ENCODE results near the gene FAM114A1. TPM values are rescaled to one million over a fixed set of nuclear protein-coding genes. Genes with fewer than 3 reads are reported as not detected.

FAM114A1 gene
- total RNA-seq, 6 experiments from 2014 or later: 161 to 210 (median 187) TPM

DNA sequence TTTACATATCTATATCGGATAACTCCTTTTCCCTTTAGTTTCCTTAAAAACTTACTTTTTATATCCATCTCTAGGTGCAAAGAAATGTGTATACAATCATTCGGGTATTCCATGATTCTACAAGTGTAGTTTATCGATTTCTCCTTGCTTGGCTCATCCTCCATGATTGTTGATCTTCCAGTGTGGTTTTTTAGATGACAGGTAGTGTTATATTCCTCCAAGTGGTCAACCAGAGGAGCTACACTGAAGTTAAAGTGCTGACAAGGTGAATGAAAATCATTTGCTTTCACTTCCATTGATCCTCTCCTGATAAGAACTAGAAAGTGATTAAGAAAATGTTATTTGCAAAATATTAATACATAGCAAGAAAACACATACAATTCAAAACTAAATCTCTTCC is 126.1 kb downstream of the FAM114A1 start:
- peak; percentile 49 for TF ChIP-seq CTCF (IDR thresholded peaks at IDR 0.05)
- no peak overlapping the region for H3K4me3 Mint-ChIP-seq
- H3K27me3 Mint-ChIP-seq (ENCODE audit: insufficient read depth): no peaks in the 10 kb centered on the region; the same call in 1 of the 2 replicates
- no peaks in the 10 kb centered on the region for H3K36me3 Mint-ChIP-seq (ENCODE audit: low read depth)
- no peaks in the 10 kb centered on the region for H3K9me3 Mint-ChIP-seq
- no peak overlapping the region for H3K27ac Mint-ChIP-seq
- peaks cover 17% of the 10 kb centered on the region for H3K4me1 Mint-ChIP-seq (ENCODE audit: low read depth)
- DNase-seq: no peak

DNA sequence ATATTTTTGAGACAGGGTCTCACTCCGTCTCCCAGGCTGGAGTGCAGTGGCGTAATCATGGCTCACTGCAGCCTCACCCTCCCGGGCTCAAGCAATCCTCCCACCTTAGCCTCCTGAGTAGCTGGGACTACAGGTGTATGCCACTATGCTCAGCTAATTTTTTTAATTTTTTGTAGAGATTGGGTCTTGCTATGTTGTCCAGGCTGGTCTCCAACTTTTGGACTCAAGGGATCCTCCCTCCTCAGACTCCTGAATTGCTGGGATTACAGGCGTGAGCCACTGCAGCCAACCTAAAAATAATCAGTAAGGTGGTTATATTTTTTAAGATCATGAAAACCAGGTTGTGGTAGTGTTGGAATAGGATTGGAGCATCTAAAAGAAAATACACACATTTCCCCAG is 126.5 kb downstream of the FAM114A1 start:
- Mint-ChIP-seq H3K27me3 (ENCODE audit: insufficient read depth) (no peaks in the 10 kb centered on the region; the same call in none of the 2 replicates), H3K4me3 (no peak overlapping the region), H3K36me3 (ENCODE audit: low read depth) (no peaks in the 10 kb centered on the region), H3K9me3 (no peaks in the 10 kb centered on the region), H3K4me1 (ENCODE audit: low read depth) (peaks cover 14% of the 10 kb centered on the region), H3K27ac (no peak overlapping the region)
- TF ChIP-seq CTCF (IDR thresholded peaks at IDR 0.05): no peak
- DNase-seq: no peak

Small RNA genes lying within 50 kb of the gene (microRNA-seq; reads per million reads assigned to microRNA genes)
- 2,723 reads per million, percentile 83 among the genes with 10 or more reads in this experiment for gene MIR574

Other genes starting within 250 kb of the FAM114A1 start
- gene KLF3, start 203.6 kb upstream of the FAM114A1 start, total RNA-seq (2021; fragmentation: NEBNext Ultra II Directional; extraction: Animal tissue kit (Norgen Biotek cat#: 25700)): 10 to 100 TPM; 10.7 to 17.1 (median 14.0) TPM
- not detected for gene TLR10, start 84.8 kb upstream of the FAM114A1 start, total RNA-seq (2021; fragmentation: NEBNext Ultra II Directional; extraction: Animal tissue kit (Norgen Biotek cat#: 25700))
- under 1 TPM in 2 of 6 experiments, not detected in 4; 0.07 to 0.10 TPM for gene TLR1, start 63.0 kb upstream of the FAM114A1 start, total RNA-seq (2021; fragmentation: NEBNext Ultra II Directional; extraction: Animal tissue kit (Norgen Biotek cat#: 25700))
- 1 to 10 TPM in 3 of 6 experiments, under 1 TPM in 3; 0.76 to 1.3 (median 0.97) TPM for gene TLR6, start 11.0 kb upstream of the FAM114A1 start, total RNA-seq (2021; fragmentation: NEBNext Ultra II Directional; extraction: Animal tissue kit (Norgen Biotek cat#: 25700))
- under 1 TPM; 0.07 to 0.48 (median 0.41) TPM for gene TMEM156, start 164.6 kb downstream of the FAM114A1 start, total RNA-seq (2021; fragmentation: NEBNext Ultra II Directional; extraction: Animal tissue kit (Norgen Biotek cat#: 25700))
- 10 to 100 TPM; 48.0 to 59.3 (median 50.6) TPM for gene KLHL5, start 194.4 kb downstream of the FAM114A1 start, total RNA-seq (2021; fragmentation: NEBNext Ultra II Directional; extraction: Animal tissue kit (Norgen Biotek cat#: 25700))